ENCODE measurements around the gene DDX19B. TPM values are rescaled to one million over a fixed set of nuclear protein-coding genes. Genes with fewer than 3 reads are reported as not detected.

DDX19B gene
- total RNA-seq, 1 experiment from 2014 or later = 38.4 TPM

GRCh38 chr16:70251629-70252354 lies 47.2 kb upstream of the DDX19B start, which contains the start of gene EXOSC6 (continued):
- TF ChIP-seq, protein P1, sequence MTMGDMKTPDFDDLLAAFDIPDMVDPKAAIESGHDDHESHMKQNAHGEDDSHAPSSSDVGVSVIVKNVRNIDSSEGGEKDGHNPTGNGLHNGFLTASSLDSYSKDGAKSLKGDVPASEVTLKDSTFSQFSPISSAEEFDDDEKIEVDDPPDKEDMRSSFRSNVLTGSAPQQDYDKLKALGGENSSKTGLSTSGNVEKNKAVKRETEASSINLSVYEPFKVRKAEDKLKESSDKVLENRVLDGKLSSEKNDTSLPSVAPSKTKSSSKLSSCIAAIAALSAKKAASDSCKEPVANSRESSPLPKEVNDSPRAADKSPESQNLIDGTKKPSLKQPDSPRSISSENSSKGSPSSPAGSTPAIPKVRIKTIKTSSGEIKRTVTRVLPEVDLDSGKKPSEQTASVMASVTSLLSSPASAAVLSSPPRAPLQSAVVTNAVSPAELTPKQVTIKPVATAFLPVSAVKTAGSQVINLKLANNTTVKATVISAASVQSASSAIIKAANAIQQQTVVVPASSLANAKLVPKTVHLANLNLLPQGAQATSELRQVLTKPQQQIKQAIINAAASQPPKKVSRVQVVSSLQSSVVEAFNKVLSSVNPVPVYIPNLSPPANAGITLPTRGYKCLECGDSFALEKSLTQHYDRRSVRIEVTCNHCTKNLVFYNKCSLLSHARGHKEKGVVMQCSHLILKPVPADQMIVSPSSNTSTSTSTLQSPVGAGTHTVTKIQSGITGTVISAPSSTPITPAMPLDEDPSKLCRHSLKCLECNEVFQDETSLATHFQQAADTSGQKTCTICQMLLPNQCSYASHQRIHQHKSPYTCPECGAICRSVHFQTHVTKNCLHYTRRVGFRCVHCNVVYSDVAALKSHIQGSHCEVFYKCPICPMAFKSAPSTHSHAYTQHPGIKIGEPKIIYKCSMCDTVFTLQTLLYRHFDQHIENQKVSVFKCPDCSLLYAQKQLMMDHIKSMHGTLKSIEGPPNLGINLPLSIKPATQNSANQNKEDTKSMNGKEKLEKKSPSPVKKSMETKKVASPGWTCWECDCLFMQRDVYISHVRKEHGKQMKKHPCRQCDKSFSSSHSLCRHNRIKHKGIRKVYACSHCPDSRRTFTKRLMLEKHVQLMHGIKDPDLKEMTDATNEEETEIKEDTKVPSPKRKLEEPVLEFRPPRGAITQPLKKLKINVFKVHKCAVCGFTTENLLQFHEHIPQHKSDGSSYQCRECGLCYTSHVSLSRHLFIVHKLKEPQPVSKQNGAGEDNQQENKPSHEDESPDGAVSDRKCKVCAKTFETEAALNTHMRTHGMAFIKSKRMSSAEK (CRISPR knock-in tag; IDR thresholded peaks at IDR 0.05; ENCODE audit: borderline replicate concordance) = peak; percentile 94
- TF ChIP-seq ZBTB43 (CRISPR knock-in tag; IDR thresholded peaks at IDR 0.05) (no peak), ATF1 (CRISPR knock-in tag; IDR thresholded peaks at IDR 0.05) (peak; percentile 83; the same call in 1 of the 2 replicates), FOXP4 (CRISPR knock-in tag; IDR thresholded peaks at IDR 0.05) (peak; percentile 83), IRF2 (CRISPR knock-in tag; IDR thresholded peaks at IDR 0.05; ENCODE audit: borderline replicate concordance, low read depth) (no peak), E2F4 (CRISPR knock-in tag; IDR thresholded peaks at IDR 0.05; ENCODE audit: borderline replicate concordance, low read depth) (peak; percentile 83), ZNF423 (CRISPR knock-in tag; IDR thresholded peaks at IDR 0.05) (no peak), GABPB1 (CRISPR knock-in tag; IDR thresholded peaks at IDR 0.05) (peak; percentile 88), TCF7 (CRISPR knock-in tag; IDR thresholded peaks at IDR 0.05; ENCODE audit: low read depth) (no peak), SP1 (CRISPR knock-in tag; conservative IDR thresholded peaks at IDR 0.05) (peak; percentile 79), HMGA2 (CRISPR knock-in tag; IDR thresholded peaks at IDR 0.05) (no peak), TEAD4 (CRISPR knock-in tag; IDR thresholded peaks at IDR 0.05) (peak; percentile 52; the same call in 1 of the 2 replicates)
- TF ChIP-seq, protein P2, sequence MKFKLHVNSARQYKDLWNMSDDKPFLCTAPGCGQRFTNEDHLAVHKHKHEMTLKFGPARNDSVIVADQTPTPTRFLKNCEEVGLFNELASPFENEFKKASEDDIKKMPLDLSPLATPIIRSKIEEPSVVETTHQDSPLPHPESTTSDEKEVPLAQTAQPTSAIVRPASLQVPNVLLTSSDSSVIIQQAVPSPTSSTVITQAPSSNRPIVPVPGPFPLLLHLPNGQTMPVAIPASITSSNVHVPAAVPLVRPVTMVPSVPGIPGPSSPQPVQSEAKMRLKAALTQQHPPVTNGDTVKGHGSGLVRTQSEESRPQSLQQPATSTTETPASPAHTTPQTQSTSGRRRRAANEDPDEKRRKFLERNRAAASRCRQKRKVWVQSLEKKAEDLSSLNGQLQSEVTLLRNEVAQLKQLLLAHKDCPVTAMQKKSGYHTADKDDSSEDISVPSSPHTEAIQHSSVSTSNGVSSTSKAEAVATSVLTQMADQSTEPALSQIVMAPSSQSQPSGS (CRISPR knock-in tag; IDR thresholded peaks at IDR 0.05; ENCODE audit: borderline replicate concordance, low read depth) = no peak; the same call in 1 of the 2 replicates

DNA sequence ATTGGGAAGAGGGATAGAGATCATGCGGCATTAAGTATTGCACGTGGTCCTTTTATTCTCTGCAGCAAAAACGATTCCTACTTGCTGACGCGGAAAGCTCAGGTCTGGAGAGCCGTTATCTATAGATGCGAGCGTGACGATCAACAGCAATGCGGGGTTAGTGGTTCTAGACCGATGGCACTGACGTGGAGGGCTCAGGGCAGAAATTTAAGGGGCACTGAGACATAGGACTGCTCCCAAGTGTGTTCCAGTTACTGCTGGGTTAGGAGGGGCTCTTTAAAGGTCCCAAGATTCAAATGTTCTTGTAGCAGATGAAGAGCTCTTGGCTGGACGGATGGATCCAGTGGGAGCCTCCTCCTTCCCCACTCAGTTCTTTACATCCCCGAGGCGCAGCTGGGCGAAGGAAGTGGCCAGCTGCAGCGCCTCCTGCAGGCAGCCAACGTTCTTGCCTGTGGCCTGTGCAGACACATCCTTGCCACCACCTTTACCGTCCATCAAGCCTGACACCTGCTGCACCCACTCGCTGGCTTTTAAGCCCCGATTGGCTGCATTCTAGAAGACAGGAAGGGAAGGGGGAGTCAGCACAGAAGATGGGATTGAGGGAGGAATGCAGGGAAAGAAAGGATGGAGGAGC lies 46.5 kb upstream of the DDX19B start:
- peak; percentile 25 for ATAC-seq
- peaks cover 6% of the 10 kb centered on the region for H3K4me1 Mint-ChIP-seq
- H3K4me3 Mint-ChIP-seq = no peak overlapping the region; the same call in 1 of the 2 replicates
- H3K27me3 Mint-ChIP-seq (ENCODE audit: low read depth) = no peaks in the 10 kb centered on the region; the same call in 1 of the 2 replicates
- peak overlapping the region; percentile 74 for H3K27ac Mint-ChIP-seq
- peak; percentile 77 for DNase-seq (ENCODE audit: low spot score)
- no peaks in the 10 kb centered on the region for H3K9me3 Mint-ChIP-seq
- TF ChIP-seq ZNF671 (CRISPR knock-in tag; IDR thresholded peaks at IDR 0.05) = no peak
- TF ChIP-seq, protein P3, sequence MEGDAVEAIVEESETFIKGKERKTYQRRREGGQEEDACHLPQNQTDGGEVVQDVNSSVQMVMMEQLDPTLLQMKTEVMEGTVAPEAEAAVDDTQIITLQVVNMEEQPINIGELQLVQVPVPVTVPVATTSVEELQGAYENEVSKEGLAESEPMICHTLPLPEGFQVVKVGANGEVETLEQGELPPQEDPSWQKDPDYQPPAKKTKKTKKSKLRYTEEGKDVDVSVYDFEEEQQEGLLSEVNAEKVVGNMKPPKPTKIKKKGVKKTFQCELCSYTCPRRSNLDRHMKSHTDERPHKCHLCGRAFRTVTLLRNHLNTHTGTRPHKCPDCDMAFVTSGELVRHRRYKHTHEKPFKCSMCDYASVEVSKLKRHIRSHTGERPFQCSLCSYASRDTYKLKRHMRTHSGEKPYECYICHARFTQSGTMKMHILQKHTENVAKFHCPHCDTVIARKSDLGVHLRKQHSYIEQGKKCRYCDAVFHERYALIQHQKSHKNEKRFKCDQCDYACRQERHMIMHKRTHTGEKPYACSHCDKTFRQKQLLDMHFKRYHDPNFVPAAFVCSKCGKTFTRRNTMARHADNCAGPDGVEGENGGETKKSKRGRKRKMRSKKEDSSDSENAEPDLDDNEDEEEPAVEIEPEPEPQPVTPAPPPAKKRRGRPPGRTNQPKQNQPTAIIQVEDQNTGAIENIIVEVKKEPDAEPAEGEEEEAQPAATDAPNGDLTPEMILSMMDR (IDR thresholded peaks at IDR 0.05) = peak; percentile 59; the same call in 1 of the 2 replicates
- ChIA-PET CTCF (interaction anchor here (0.6 to 3.2 kb wide), 17 partner anchors 7 to 747 kb away, joined by 3 to 26 read pairs (median 4); partner anchors contain the start of gene AARS1), POLR2A (interaction anchor here (1.0 to 1.6 kb wide), 2 partner anchors 33 to 37 kb away, joined by 3 to 9 read pairs; partner anchors contain the start of gene AARS1)
- peaks cover 48% of the 10 kb centered on the region for H3K36me3 Mint-ChIP-seq

All from WTC11 (cell line).